Esophagus squamous epithelium (tissue), 5 donors: ENCODE results near the gene DTNB. TPM values are rescaled to one million over a fixed set of nuclear protein-coding genes. Genes with fewer than 3 reads are reported as not detected.
"Not testable (repeated sequence)": the region's sequence is repeated elsewhere in the genome, so short reads cannot be mapped to it uniquely, and the experiment has no call there.

Experiments used
- DNase-seq: peaks from one replicate; lab custom pipeline; 2025; lab: John Stamatoyannopoulos, UW
- H3K27ac ChIP-seq, 4 donors: fragments of 200-600 bp; sonication (generic); one replicate each; pipeline ENCODE4 v1.5.1; 2016 to 2019; ENCODE audit warnings: mild to moderate bottlenecking in 1 of 4
- H3K27me3 ChIP-seq, 4 donors: fragments of 200-600 bp; sonication (generic); 1 replicate in 3 of 4; 2 replicates in 1 of 4; pipeline versions ENCODE4 v1.5.1 to v1.6.0; 2017 to 2021; ENCODE audit warnings: antibody characterized with exemption in 1 of 4
- H3K36me3 ChIP-seq, 3 donors: fragments of 200-600 bp; sonication (generic); one replicate each; pipeline ENCODE4 v1.5.1; 2016 to 2019
- H3K4me1 ChIP-seq, 3 donors: fragments of 200-600 bp; sonication (generic); one replicate each; pipeline ENCODE4 v1.5.1; 2017 to 2019
- H3K4me3 ChIP-seq, 4 donors: fragments of 200-600 bp; sonication (generic); 1 replicate in 3 of 4; 2 replicates in 1 of 4; pipeline ENCODE4 v1.5.1; 2016 to 2019; ENCODE audit warnings: mild to moderate bottlenecking in 2 of 4, moderate library complexity in 1 of 4
- H3K9me3 ChIP-seq, 3 donors: fragments of 200-600 bp; sonication (generic); one replicate each; pipeline ENCODE4 v1.5.1; 2016 to 2019
- POLR2A ChIP-seq, 4 donors: fragments of 450-650 bp; IDR thresholded peaks; one replicate each; pipeline ENCODE4 v1.6.1; 2017; ENCODE audit warnings: antibody characterized with exemption in 4 of 4, mild to moderate bottlenecking in 4 of 4, moderate library complexity in 3 of 4
- WGBS, 2 donors: methylation state at CpG; one replicate each; pipeline ENCODE4 v1.1.5; 2018; 5-methylcytosine and 5-hydroxymethylcytosine counted together
- intact Hi-C: fragments of 100-400 bp; cut with DNase I; formaldehyde crosslinking; loops from one replicate; pipeline ENCODE4 v1.15.0; 2022
- total RNA-seq, 4 donors: library from RNA; depleted of rRNA; stranded (reverse); fragments of >200 nt; gene quantifications; one replicate each; pipeline ENCODE4 v1.1.0, GENCODE V29; 2016
- TF ChIP-seq, protein P1 (sequence below), 6 experiments: fragments of 450-650 bp in 4 of 6; fragments of 200-600 bp in 2 of 6; sonication (generic) in 2 of 6; IDR thresholded peaks; one replicate each; pipeline ENCODE4 v1.5.1; 2016 to 2019; ENCODE audit warnings: antibody characterized with exemption in 6 of 6, mild to moderate bottlenecking in 4 of 6, moderate library complexity in 4 of 6
- donor health status: DM: yes; HTN: yes; CAD: no.

Gene DTNB
- total RNA-seq, 4 donors from 2014 or later: 7.8 to 17.2 (median 9.6) TPM

DNA sequence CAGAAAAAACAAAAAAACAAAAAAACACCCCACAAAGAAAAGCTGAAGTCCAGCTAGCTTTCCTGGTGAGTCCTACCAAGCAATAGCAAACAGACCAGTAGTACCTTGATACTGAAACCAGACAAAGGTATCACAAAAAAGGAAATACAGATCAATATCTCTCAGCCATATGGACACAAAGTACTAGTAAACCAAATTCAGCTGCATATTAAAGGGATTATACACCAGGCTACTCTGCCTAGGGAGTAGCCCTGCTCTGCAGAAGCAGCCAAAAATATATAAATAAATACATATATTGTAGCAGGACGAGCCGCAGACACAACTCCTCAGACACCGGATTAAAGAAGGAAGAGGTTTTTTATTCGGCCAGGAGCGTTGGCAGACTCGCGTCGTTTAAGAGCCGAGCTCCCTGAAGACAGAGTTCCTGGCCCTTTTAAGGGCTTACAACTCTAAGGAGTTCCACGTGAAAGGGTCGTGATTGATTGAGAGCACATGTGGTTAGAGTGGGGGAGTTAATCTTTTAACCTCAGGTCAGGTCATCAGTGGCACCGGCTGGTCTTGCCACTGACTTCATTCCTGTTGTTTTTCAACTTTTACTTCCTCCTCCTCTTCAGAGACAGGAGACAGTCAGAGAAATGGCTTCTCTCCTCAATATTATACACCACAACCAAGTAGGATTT, 38.4 kb upstream of the DTNB start:
- DNase-seq: no peak
- no peak overlapping the region for H3K27ac ChIP-seq

DNA sequence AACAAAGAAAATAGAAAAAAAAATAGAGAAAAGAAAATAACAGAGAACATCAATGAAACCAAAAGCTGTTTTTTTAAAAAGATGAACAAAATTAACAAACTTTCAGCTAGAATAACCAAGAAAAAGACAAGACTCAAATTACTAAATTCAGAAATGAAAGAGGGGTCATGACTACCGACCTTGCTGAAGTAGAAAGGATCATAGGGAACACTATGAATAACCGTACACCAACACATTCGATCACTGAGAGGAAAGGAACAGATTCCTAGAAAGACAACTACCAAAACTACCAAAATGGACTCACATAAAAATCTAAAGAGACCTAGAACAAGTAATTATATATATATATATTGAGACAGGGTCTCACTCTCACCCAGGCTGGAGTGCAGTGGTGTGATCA, 37.4 kb upstream of the DTNB start:
- Histone ChIP-seq H3K4me1 (peaks cover 0 to 7% (median 0%) of the 10 kb centered on the region in 3 donors), H3K27me3 (peaks cover 0 to 3% (median 0%) of the 10 kb centered on the region in 4 donors), H3K4me3 (no peak overlapping the region), H3K36me3 (no peaks in the 10 kb centered on the region), H3K27ac (no peak overlapping the region), H3K9me3 (no peaks in the 10 kb centered on the region)
- DNase-seq: no peak
- intact Hi-C loops: no loop called here
- no peak for TF ChIP-seq POLR2A (IDR thresholded peaks at IDR 0.05)
- TF ChIP-seq, protein P1, sequence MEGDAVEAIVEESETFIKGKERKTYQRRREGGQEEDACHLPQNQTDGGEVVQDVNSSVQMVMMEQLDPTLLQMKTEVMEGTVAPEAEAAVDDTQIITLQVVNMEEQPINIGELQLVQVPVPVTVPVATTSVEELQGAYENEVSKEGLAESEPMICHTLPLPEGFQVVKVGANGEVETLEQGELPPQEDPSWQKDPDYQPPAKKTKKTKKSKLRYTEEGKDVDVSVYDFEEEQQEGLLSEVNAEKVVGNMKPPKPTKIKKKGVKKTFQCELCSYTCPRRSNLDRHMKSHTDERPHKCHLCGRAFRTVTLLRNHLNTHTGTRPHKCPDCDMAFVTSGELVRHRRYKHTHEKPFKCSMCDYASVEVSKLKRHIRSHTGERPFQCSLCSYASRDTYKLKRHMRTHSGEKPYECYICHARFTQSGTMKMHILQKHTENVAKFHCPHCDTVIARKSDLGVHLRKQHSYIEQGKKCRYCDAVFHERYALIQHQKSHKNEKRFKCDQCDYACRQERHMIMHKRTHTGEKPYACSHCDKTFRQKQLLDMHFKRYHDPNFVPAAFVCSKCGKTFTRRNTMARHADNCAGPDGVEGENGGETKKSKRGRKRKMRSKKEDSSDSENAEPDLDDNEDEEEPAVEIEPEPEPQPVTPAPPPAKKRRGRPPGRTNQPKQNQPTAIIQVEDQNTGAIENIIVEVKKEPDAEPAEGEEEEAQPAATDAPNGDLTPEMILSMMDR (IDR thresholded peaks at IDR 0.05): no peak
- 81 to 89% methylated on average over 3 of the region's 3 CpGs for WGBS, 2 donors

More for the DNA sequence above, 38.4 kb upstream of the DTNB start:
- TF ChIP-seq, protein P1 (IDR thresholded peaks at IDR 0.05): no peak
- TF ChIP-seq POLR2A (IDR thresholded peaks at IDR 0.05): no peak
- intact Hi-C loops: no loop called here
- Histone ChIP-seq H3K4me3 (peak overlapping the region in 3 of 4 donors; percentile 6 to 40 (median 8)), H3K4me1 (peaks cover 0 to 7% (median 0%) of the 10 kb centered on the region in 3 donors), H3K27me3 (peaks cover 0 to 3% (median 0%) of the 10 kb centered on the region in 4 donors), H3K36me3 (no peaks in the 10 kb centered on the region), H3K9me3 (no peaks in the 10 kb centered on the region)
- 21 to 27% methylated on average over 12 of the region's 12 CpGs for WGBS, 2 donors

DNA sequence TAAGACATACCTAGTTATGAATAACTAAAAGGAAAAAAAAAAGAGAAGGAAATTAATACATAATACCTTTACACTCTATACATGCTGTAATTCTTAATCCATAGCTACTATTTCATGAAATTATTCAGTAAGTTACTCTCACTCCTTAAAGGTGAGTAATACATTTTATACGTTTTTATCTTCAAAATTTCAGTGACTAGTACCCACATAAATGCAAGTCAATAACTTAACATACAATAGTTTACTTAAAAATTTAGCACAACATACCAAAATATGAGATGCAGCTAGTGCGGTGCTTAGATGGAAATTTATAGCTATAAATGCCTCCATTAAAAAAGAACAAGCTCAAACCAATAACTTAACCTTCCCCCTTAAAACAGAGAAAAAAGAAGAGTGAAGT, 36.0 kb upstream of the DTNB start:
- TF ChIP-seq, protein P1 (IDR thresholded peaks at IDR 0.05): no peak
- TF ChIP-seq POLR2A (IDR thresholded peaks at IDR 0.05): no peak
- Histone ChIP-seq H3K4me1 (peaks cover 0 to 7% (median 0%) of the 10 kb centered on the region in 3 donors), H3K36me3 (no peaks in the 10 kb centered on the region), H3K9me3 (no peaks in the 10 kb centered on the region), H3K4me3 (no peak overlapping the region), H3K27me3 (peaks cover 0 to 3% (median 0%) of the 10 kb centered on the region in 4 donors), H3K27ac (no peak overlapping the region)
- WGBS, 2 donors: 77 to 85% methylated on average over 2 of the region's 2 CpGs
- intact Hi-C loops: no loop called here
- DNase-seq: no peak

DNA sequence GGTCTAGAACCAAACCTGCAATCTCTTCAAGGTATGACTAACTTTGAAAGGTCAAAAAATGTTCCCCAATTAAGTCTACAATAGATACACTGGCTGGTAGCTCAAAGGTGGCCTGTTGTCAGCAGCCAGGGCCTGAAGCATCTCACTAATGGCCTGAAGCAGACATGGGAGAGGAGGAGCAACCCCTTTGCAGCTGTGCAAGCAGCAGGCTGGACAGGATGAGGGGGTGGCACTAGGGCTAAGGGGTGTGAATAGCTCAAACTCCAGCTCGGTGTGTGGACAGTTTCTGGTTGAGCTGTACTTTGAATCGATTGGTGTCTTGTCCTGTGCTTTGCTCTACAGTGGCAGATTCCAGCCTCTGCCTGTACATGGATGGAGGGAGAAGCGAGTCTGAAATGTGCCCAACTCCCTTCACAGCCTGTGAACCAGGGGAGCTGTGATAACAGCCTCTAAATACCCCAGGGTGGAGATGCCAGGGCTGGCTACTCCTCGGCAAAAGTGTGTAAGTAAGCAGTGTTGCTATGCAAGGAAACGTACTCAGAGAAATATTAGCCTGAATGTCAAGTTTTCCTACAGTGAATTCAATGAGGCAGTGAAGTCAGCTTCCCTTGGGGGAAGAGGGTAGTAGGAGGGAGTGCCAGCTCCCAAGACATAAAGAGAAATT, 34.7 kb upstream of the DTNB start:
- DNase-seq: no peak

DNA sequence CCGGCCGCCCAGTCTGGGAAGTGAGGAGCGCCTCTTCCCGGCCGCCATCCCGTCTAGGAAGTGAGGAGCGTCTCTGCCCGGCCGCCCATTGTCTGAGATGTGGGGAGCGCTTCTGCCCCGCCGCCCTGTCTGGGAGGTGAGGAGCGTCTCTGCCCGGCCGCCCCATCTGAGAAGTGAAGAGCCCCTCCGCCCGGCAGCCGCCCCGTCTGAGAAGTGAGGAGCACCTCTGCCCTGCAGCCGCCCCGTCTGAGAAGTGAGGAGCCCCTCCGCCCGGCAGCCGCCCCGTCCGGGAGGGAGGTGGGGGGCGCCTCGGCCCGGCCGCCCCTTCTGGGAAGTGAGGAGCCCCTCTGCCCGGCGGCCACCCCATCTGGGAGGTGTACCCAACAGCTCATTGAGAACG, 32.2 kb upstream of the DTNB start:
- intact Hi-C loops, H3K4me3 ChIP-seq, H3K9me3 ChIP-seq, H3K36me3 ChIP-seq, H3K27me3 ChIP-seq, H3K4me1 ChIP-seq, H3K27ac ChIP-seq, DNase-seq: not testable (repeated sequence)
- WGBS, 2 donors: no CpG with 5 or more reads among the region's 33 CpGs

More for the DNA sequence above, 34.7 kb upstream of the DTNB start:
- Histone ChIP-seq H3K9me3 (no peaks in the 10 kb centered on the region), H3K4me1 (peaks cover 0 to 7% (median 0%) of the 10 kb centered on the region in 3 donors), H3K27ac (no peak overlapping the region), H3K4me3 (no peak overlapping the region), H3K36me3 (no peaks in the 10 kb centered on the region), H3K27me3 (peaks cover 0 to 3% (median 0%) of the 10 kb centered on the region in 4 donors)
- intact Hi-C loops: no loop called here
- 59 to 61% methylated on average over 2 to 5 of the region's 5 CpGs for WGBS, 2 donors
- TF ChIP-seq POLR2A (IDR thresholded peaks at IDR 0.05): no peak

DNA sequence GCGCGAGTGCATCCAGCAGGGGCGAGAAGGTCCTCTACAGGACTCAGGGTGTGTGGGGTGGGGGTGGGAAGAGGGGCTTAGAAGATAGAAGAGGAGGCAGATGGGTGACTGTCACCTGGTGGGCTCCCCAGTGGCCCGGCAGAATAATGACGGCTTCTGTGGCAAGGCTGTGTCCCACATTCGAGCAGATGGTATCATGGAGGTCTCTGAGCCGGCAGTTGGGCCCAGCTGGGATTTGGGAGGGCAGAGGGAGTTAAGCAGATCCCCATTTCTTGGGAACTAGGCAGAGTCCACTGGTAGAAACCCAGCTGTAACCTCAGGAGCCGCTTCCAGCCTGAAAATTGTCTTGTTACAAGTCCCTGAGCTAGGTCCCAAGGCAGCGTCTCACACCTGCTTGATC, 28.4 kb upstream of the DTNB start:
- Histone ChIP-seq H3K27ac (no peak overlapping the region), H3K4me3 (no peak overlapping the region), H3K36me3 (no peaks in the 10 kb centered on the region), H3K27me3 (peaks cover 0 to 7% (median 0%) of the 10 kb centered on the region in 4 donors), H3K9me3 (no peaks in the 10 kb centered on the region), H3K4me1 (no peaks in the 10 kb centered on the region)
- intact Hi-C loops: no loop called here
- no peak for TF ChIP-seq POLR2A (IDR thresholded peaks at IDR 0.05)
- TF ChIP-seq, protein P1 (IDR thresholded peaks at IDR 0.05): no peak
- 86% methylated on average over 4 to 6 of the region's 9 CpGs for WGBS, 2 donors
- no peak for DNase-seq
